Astrocyte (in vitro differentiated cells and primary cell): Measurements from ENCODE around the gene ECE1. TPM values are rescaled to one million over a fixed set of nuclear protein-coding genes. Genes with fewer than 3 reads are reported as not detected.

Source experiments
- DNase-seq: peaks from one replicate; pipeline ENCODE4 v3.0.0-alpha.2; 2010; ENCODE audit warnings: low read depth
- FAIRE-seq: peaks from 2 replicates; lab custom pipeline; 2011; peaks lifted over from hg19 to GRCh38; lab: Jason Lieb, UNC
- H2AFZ ChIP-seq: 2 replicates; pipeline ENCODE4 v1.6.0; 2012; ENCODE audit warnings: low read depth, low read length, inconsistent platforms
- H3K27ac ChIP-seq: 2 replicates; pipeline ENCODE4 v1.5.1; 2011; ENCODE audit warnings: low read depth, low read length, inconsistent platforms
- H3K27me3 ChIP-seq: 2 replicates; pipeline ENCODE4 v1.6.0; 2011; ENCODE audit warnings: low read length, inconsistent platforms; ENCODE audit not compliant: insufficient read depth
- H3K36me3 ChIP-seq: 2 replicates; pipeline ENCODE4 v1.5.1; 2011; ENCODE audit warnings: low read length, inconsistent platforms; ENCODE audit not compliant: insufficient read depth
- H3K4me1 ChIP-seq: 2 replicates; pipeline ENCODE4 v1.5.1; 2011; ENCODE audit warnings: low read length, inconsistent platforms; ENCODE audit not compliant: insufficient read depth
- H3K4me2 ChIP-seq: 2 replicates; pipeline ENCODE4 v1.6.0; 2012; ENCODE audit warnings: low read length, inconsistent platforms
- H3K4me3 ChIP-seq: 2 replicates; pipeline ENCODE4 v1.5.1; 2011; ENCODE audit warnings: low read depth, mild to moderate bottlenecking, low read length, inconsistent platforms; ENCODE audit not compliant: insufficient read depth
- H3K79me2 ChIP-seq: 2 replicates; pipeline ENCODE4 v1.6.0; 2012; ENCODE audit warnings: mild to moderate bottlenecking, low read length, inconsistent platforms; ENCODE audit not compliant: insufficient read depth
- H3K9ac ChIP-seq: 2 replicates; pipeline ENCODE4 v1.6.0; 2012; ENCODE audit warnings: mild to moderate bottlenecking, low read length, inconsistent platforms
- H3K9me3 ChIP-seq: 2 replicates; pipeline ENCODE4 v1.5.1; 2012; ENCODE audit warnings: low read depth, mild to moderate bottlenecking, low read length, inconsistent platforms; ENCODE audit not compliant: insufficient read depth
- H4K20me1 ChIP-seq: 2 replicates; pipeline ENCODE4 v1.6.0; 2012; ENCODE audit warnings: low read length, inconsistent platforms; ENCODE audit not compliant: insufficient read depth
- H3K27ac Mint-ChIP-seq: one replicate; pipeline ENCODE4 v1.8.0; 2021; ENCODE audit warnings: mild to moderate bottlenecking, mixed read lengths; ENCODE audit not compliant: unreplicated experiment
- H3K27me3 Mint-ChIP-seq: one replicate; pipeline ENCODE4 v1.8.0; 2021; ENCODE audit warnings: low read depth, mixed read lengths; ENCODE audit not compliant: unreplicated experiment
- H3K36me3 Mint-ChIP-seq: one replicate; pipeline ENCODE4 v1.8.0; 2021; ENCODE audit warnings: low read depth, mixed read lengths; ENCODE audit not compliant: unreplicated experiment
- H3K4me1 Mint-ChIP-seq: one replicate; pipeline ENCODE4 v1.8.0; 2021; ENCODE audit warnings: low read depth, mixed read lengths; ENCODE audit not compliant: unreplicated experiment
- H3K4me3 Mint-ChIP-seq: one replicate; pipeline ENCODE4 v1.8.0; 2021; ENCODE audit warnings: mild to moderate bottlenecking, moderate library complexity, mixed read lengths; ENCODE audit not compliant: unreplicated experiment
- H3K9me3 Mint-ChIP-seq: one replicate; pipeline ENCODE4 v1.8.0; 2021; ENCODE audit warnings: mild to moderate bottlenecking, mixed read lengths; ENCODE audit not compliant: unreplicated experiment
- CTCF ChIP-seq: IDR thresholded peaks from 2 replicates; pipeline ENCODE4 v1.5.1; 2011; ENCODE audit warnings: low read depth, mild to moderate bottlenecking, inconsistent platforms, low read length, moderate library complexity; ENCODE audit not compliant: insufficient read depth
- EZH2 ChIP-seq: IDR thresholded peaks from 2 replicates; pipeline ENCODE4 v1.6.1; 2012; ENCODE audit warnings: mild to moderate bottlenecking, low read length, inconsistent platforms; ENCODE audit not compliant: insufficient read depth
- total RNA-seq: library from RNA; stranded (reverse); gene quantifications from 2 replicates; pipeline ENCODE4 v1.2.1, GENCODE V29; 2021

ECE1 gene
- total RNA-seq, 1 donor from 2014 or later, result 172 TPM

- no peak overlapping the region for H3K4me3 Mint-ChIP-seq
- Histone ChIP-seq H4K20me1 (peaks cover 7% of the 10 kb centered on the region), H3K9me3 (no peaks in the 10 kb centered on the region), H3K79me2 (peaks cover 20% of the 10 kb centered on the region), H3K36me3 (no peaks in the 10 kb centered on the region), H3K27me3 (no peaks in the 10 kb centered on the region), H3K4me2 (no peak overlapping the region), H3K9ac (peak overlapping the region; percentile 51), H3K4me3 (no peak overlapping the region), H2AFZ (no peak overlapping the region), H3K4me1 (peaks cover 33% of the 10 kb centered on the region), H3K27ac (peak overlapping the region; percentile 64)
- H3K27ac Mint-ChIP-seq, result peak overlapping the region; percentile 36
- peaks cover 11% of the 10 kb centered on the region for H3K4me1 Mint-ChIP-seq
- H3K9me3 Mint-ChIP-seq, result no peaks in the 10 kb centered on the region
- DNase-seq (no peak), FAIRE-seq (no peak)
- H3K36me3 Mint-ChIP-seq, result peaks cover 8% of the 10 kb centered on the region
- TF ChIP-seq EZH2 (no peak), CTCF (no peak)
- H3K27me3 Mint-ChIP-seq, result no peaks in the 10 kb centered on the region
These were observed 9.8 kb downstream of the ECE1 start for GRCh38 chr1:21280482-21280881.

- DNase-seq, result no peak
- Mint-ChIP-seq H3K4me1 (peaks cover 11% of the 10 kb centered on the region), H3K36me3 (peaks cover 8% of the 10 kb centered on the region), H3K9me3 (no peaks in the 10 kb centered on the region), H3K27me3 (no peaks in the 10 kb centered on the region), H3K4me3 (no peak overlapping the region), H3K27ac (peak overlapping the region; percentile 36)
- H3K27ac ChIP-seq, result peak overlapping the region; percentile 64
- TF ChIP-seq CTCF (no peak), EZH2 (no peak)
- peaks cover 7% of the 10 kb centered on the region for H4K20me1 ChIP-seq
- no peak for FAIRE-seq
- H3K9me3 ChIP-seq, result no peaks in the 10 kb centered on the region
- no peaks in the 10 kb centered on the region for H3K36me3 ChIP-seq
- H3K79me2 ChIP-seq, result peaks cover 20% of the 10 kb centered on the region
- H3K27me3 ChIP-seq, result no peaks in the 10 kb centered on the region
- peak overlapping the region; percentile 77 for H3K4me2 ChIP-seq
- peak overlapping the region; percentile 53 for H2AFZ ChIP-seq
- H3K9ac ChIP-seq, result peak overlapping the region; percentile 51
- H3K4me1 ChIP-seq, result peaks cover 33% of the 10 kb centered on the region
- H3K4me3 ChIP-seq, result no peak overlapping the region
These were observed 10.2 kb downstream of the ECE1 start for GRCh38 chr1:21280011-21280471.
